ENCODE results near the gene FOXL1.
"Not testable (repeated sequence)": the region's sequence is repeated elsewhere in the genome, so short reads cannot be mapped to it uniquely, and the experiment has no call there.

Gene FOXL1

DNA sequence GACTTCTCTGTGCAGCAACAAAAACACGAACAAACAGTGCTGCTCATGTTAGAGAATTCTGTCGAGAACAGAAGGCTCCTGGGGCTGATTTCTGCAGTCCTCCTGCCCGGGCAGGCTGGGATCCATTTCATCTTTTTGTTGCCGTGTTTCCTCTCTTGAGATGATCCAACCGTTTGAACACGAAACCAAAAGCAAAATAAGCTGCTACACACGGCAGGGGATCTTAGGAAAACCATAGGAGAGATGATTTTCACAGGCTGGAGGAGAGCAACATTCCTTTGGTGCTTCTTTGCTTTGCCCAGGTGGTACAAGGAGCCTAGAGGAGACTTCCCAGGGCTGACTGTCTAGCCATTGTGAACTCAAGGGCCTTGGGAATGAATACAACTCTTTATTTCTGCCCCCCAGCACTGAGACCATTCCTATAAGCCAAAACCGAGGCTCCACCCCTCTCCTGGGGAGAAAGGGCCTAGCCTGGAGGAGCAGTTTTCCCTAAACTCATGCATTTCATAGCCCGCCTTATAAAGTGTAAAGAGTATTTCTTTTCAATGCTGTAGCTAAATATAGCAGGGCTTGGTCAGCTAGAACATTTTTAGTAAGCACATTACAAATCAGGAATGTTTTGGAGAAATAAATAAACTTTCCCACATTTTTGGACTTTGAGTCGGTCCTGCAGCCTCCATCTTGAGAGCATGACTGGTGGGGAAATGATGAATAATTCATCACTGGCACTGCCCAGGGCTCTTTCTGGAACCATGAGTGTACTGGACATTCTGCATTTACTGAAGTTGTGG lies 7.7 kb downstream of the FOXL1 start:
- no peak for TF ChIP-seq ZFX (IDR thresholded peaks at IDR 0.05; ENCODE audit: borderline replicate concordance)
- TF ChIP-seq, protein P1, sequence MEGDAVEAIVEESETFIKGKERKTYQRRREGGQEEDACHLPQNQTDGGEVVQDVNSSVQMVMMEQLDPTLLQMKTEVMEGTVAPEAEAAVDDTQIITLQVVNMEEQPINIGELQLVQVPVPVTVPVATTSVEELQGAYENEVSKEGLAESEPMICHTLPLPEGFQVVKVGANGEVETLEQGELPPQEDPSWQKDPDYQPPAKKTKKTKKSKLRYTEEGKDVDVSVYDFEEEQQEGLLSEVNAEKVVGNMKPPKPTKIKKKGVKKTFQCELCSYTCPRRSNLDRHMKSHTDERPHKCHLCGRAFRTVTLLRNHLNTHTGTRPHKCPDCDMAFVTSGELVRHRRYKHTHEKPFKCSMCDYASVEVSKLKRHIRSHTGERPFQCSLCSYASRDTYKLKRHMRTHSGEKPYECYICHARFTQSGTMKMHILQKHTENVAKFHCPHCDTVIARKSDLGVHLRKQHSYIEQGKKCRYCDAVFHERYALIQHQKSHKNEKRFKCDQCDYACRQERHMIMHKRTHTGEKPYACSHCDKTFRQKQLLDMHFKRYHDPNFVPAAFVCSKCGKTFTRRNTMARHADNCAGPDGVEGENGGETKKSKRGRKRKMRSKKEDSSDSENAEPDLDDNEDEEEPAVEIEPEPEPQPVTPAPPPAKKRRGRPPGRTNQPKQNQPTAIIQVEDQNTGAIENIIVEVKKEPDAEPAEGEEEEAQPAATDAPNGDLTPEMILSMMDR (IDR thresholded peaks at IDR 0.05) = no peak

DNA sequence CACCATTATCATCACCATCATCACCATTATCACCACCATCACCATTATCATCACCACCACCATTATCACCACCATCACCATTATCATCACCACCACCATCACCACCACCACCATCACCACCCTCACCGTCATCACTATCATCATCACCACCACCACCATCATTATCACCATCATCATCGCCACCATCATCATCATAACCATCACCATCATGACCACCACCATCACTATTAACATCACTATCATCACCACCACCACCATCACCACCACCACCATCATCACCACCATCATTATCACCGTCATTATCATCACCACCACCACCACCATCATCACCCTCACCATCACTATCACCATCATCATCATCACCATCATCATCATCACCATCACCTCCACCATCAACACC lies 9.1 kb downstream of the FOXL1 start:
- H3K27ac ChIP-seq = no peak overlapping the region
- no peak for TF ChIP-seq ZFX (IDR thresholded peaks at IDR 0.05; ENCODE audit: borderline replicate concordance)
- TF ChIP-seq, protein P1 (IDR thresholded peaks at IDR 0.05) = no peak

More for the DNA sequence above, 7.7 kb downstream of the FOXL1 start:
- no peak overlapping the region for H3K27ac ChIP-seq

DNA sequence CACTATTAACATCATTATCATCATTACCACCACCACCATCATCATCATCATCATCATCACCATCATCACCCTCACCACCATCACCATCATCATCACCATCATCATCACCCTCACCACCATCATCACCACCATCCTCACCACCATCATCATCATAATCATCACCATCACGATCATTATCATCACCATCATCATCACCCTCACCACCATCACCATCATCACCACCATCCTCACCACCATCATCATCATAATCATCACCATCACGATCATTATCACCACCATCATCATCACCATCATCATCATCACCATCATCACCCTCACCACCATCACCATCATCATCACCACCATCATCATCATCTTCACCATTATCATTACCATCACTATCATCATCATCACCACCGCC lies 9.6 kb downstream of the FOXL1 start:
- not testable (repeated sequence) for H3K27ac ChIP-seq

DNA sequence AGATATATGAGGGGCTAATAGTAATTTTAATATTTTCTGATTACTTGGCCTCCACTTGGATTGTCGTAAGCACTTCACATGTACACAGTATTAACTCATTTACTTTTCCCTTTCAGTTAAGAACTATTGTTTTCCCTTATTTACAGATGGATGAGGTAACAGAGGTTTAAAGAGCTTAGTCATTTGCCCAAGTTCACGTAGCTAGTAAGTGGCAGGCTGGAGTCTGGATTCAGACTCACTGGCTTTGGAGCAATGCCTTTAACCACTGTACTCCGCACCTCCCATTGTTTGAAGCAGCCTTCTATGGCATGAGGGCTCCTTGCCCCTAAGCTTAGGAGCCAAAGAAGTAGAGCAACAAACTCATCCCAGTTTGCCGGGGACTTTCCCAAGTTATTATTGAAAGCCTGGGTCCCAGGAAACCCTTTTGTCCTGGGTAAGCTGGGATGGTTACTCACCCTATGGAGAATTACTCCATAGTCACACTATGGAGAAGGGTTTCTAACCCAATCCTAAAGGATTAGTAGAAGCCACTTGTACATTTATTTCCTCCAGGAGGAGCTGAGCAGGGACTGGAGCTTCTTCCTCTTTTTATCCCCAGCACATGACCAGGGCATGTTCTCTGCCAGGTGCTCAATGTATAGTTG lies 12.3 kb downstream of the FOXL1 start:
- H3K27ac ChIP-seq = no peak overlapping the region
- TF ChIP-seq ZFX (IDR thresholded peaks at IDR 0.05; ENCODE audit: borderline replicate concordance) = no peak
- TF ChIP-seq, protein P1 (IDR thresholded peaks at IDR 0.05) = no peak

DNA sequence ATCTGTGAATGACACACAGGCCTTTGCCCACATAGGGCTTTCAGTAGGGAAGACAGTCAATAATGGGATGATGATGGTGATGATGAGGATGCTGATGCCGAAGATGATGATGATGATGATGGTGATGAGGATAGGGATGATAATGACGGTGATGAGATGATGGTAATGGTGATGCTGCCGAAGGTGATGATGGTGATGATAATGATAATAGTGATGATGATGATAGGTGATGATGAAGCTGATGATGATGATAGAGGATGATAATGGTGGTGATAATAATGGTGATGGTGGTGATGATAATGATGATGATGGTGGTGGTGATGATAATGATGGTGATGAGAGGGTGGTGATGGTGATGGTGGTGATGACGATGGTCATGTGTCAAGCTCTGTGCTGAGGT lies 12.9 kb downstream of the FOXL1 start:
- no peak overlapping the region for H3K27ac ChIP-seq
- no peak for TF ChIP-seq ZFX (IDR thresholded peaks at IDR 0.05; ENCODE audit: borderline replicate concordance)
- TF ChIP-seq, protein P1 (IDR thresholded peaks at IDR 0.05) = no peak

DNA sequence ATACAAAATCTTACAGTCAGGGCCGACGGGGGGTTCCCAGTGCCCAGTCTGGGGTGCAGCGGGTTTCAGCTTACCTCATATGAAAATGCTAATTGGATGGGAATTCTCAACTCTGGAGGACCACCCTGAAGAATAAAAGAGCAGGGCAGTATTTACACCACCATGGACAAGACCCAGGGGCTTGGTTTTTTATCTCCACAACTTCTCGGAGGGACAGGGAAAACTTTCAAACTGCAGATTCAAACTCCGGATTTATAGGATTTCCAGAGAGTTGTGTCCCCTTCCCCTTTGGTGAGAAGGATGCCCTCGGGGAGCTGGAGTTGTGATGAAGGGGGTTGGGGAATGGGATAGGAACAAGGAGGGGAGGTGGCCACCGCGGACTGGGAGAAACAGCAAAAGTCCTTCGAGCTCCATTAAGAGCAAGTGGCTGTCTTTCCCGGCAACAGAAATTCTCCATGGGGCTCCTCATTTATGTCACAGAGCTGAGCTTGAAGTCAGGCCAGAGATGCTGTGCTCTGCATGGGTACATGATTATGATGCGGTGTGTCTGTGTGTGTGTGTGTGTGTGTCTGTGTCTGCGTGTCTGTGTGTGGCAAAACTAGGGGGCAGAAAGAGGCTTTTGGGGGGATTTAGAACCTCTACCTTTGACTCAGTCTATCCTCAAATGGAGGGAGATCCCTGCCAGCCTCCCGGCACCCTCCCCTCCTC lies 15.7 kb downstream of the FOXL1 start:
- H3K27ac ChIP-seq = no peak overlapping the region
- no peak for TF ChIP-seq ZFX (IDR thresholded peaks at IDR 0.05; ENCODE audit: borderline replicate concordance)
- TF ChIP-seq, protein P1 (IDR thresholded peaks at IDR 0.05) = no peak

DNA sequence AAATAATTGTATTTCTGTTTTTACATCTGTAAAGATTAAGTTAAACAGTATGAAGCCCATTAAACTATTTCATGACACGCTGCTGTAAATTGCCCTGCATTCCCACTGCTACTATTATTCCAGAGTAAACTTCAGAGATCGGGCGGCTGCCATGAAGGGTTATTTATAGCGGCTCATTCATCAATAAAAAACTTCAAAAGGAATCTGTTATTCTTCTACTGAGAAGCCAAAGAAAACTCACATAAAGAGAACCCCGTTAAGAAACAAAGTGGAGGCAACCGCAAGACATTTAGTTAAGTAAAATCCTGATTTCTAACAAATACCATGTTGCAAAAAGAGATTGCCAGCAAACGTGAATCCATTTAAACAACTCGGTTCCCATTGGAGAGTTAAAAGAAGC lies 16.4 kb downstream of the FOXL1 start:
- H3K27ac ChIP-seq = no peak overlapping the region
- TF ChIP-seq ZFX (IDR thresholded peaks at IDR 0.05; ENCODE audit: borderline replicate concordance) = no peak
- TF ChIP-seq, protein P1 (IDR thresholded peaks at IDR 0.05) = no peak
